ENCODE measurements around the gene UPF2. TPM values are rescaled to one million over a fixed set of nuclear protein-coding genes. Genes with fewer than 3 reads are reported as not detected.

Gene UPF2
- total and polyA plus RNA-seq, 2 donors (not counting 1 experiment from before 2014, with no cell fraction given), result 8.9 to 60.0 TPM

DNA sequence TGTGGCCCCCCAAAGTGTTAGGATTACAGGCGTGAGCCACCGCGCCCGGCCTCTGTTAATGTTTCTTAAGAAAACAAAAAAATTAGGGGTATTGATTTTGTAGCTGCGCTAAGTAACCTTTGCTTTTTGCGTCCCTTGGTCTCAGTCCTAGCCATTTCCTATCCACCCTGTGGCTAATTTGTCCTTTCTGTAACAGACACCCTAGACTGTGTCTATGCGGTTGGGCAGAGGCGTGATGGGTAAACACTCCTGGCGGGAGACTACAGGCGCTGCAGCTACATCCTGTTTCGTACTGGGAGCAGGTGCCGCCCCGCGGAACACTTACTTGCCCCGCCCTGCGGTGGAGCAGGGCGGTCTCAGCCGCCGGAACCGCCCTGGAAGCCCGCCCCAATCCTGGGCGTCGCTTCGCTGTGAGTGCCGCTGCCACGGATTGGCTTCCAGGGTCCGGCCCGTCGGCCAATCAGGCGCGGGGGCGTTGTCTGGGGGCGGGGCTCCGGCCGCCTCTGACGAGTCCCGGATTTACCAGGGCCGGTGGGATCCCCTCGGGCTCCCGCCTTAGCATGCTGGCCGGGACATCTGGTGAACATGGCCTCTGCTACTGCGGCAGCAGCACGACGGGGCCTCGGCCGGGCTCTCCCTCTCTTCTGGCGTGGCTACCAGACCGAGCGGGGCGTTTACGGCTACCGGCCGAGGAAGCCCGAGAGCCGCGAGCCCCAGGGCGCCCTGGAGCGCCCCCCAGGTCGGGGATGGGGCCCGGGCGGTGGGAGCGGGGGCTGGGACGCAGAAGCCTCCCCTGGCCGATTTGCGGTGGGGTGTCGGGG lies 26.1 kb upstream of the UPF2 start, which contains the start of gene DHTKD1:
Gene DHTKD1 (plus strand): TSS at position 506 of the 821 bp plus-strand sequence. CDS start 80 bp downstream, at position 586.
- peaks cover 27 to 33% of the 10 kb centered on the region in 2 donors for H3K4me1 ChIP-seq (ENCODE audit: control insufficient read depth in 2 of 2, insufficient read depth in 2 of 2, low read length in 2 of 2)
- TF ChIP-seq, protein P1, sequence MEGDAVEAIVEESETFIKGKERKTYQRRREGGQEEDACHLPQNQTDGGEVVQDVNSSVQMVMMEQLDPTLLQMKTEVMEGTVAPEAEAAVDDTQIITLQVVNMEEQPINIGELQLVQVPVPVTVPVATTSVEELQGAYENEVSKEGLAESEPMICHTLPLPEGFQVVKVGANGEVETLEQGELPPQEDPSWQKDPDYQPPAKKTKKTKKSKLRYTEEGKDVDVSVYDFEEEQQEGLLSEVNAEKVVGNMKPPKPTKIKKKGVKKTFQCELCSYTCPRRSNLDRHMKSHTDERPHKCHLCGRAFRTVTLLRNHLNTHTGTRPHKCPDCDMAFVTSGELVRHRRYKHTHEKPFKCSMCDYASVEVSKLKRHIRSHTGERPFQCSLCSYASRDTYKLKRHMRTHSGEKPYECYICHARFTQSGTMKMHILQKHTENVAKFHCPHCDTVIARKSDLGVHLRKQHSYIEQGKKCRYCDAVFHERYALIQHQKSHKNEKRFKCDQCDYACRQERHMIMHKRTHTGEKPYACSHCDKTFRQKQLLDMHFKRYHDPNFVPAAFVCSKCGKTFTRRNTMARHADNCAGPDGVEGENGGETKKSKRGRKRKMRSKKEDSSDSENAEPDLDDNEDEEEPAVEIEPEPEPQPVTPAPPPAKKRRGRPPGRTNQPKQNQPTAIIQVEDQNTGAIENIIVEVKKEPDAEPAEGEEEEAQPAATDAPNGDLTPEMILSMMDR (IDR thresholded peaks at IDR 0.05), result peak; percentile 44
- TF ChIP-seq EZH2 (IDR thresholded peaks at IDR 0.05; ENCODE audit: borderline replicate concordance, insufficient read depth, low read depth, low read length, poor library complexity, severe bottlenecking), result no peak
- POLR2A ChIA-PET, result interaction anchor here (0.6 to 4.5 kb wide), 6 partner anchors 10 to 127 kb away, joined by 5 to 32 read pairs (median 7); partner anchors contain the start of genes CDC123, NUDT5 and UPF2

More for the DNA sequence above, 26.1 kb upstream of the UPF2 start, which contains the start of gene DHTKD1:
- DNase-seq (peak; percentile 98), ATAC-seq (ENCODE audit: low read depth) (peak; percentile 98)
- Mint-ChIP-seq H3K27ac (peak within 1 kb of the TSS; percentile 95), H3K27me3 (no peaks in the 10 kb centered on the region), H3K4me1 (peaks cover 41% of the 10 kb centered on the region), H3K9me3 (ENCODE audit: insufficient read depth) (no peaks in the 10 kb centered on the region), H3K4me3 (peak within 1 kb of the TSS; percentile 88)
- H3K9me3 ChIP-seq (ENCODE audit: control extremely low read depth in 1 of 3, control insufficient read depth in 2 of 3, insufficient read depth in 1 of 3, low read length in 2 of 3), result peaks cover 0 to 3% (median 0%) of the 10 kb centered on the region in 3 donors
- peaks cover 0 to 6% of the 10 kb centered on the region in 2 experiments for H3K36me3 ChIP-seq (replicated peaks in 1 of 2; ENCODE audit: control extremely low read depth in 1 of 2, control insufficient read depth in 1 of 2, extremely low read depth in 1 of 2, insufficient read depth in 2 of 2, low read length in 1 of 2)
- peak within 1 kb of the TSS; percentile 92 to 98 (median 96) for H3K4me3 ChIP-seq (ENCODE audit: control extremely low read depth in 1 of 5, extremely low read depth in 1 of 5, insufficient read depth in 1 of 5, low read depth in 2 of 5, low read length in 4 of 5)
- peak within 1 kb of the TSS; percentile 88 for H2AFZ ChIP-seq (ENCODE audit: insufficient read depth, low read depth, low read length, poor library complexity, severe bottlenecking)
- H3K27ac ChIP-seq (ENCODE audit: low read length in 2 of 2), result peak within 1 kb of the TSS; percentile 80 to 91
- peaks cover 52% of the 10 kb centered on the region for H3K79me2 ChIP-seq (ENCODE audit: control insufficient read depth, insufficient read depth, low read length)
- intact Hi-C loops (cut with micrococcal nuclease), result loop anchor here (1.0 to 10.0 kb wide), 7 partner anchors 9 to 1234 kb away; partner anchors contain the start of genes CAMK1D, PHYH and SEC61A2
- H3K4me2 ChIP-seq (replicated peaks; ENCODE audit: low read depth, low read length, poor library complexity, severe bottlenecking), result peak within 1 kb of the TSS; percentile 82
- no peaks in the 10 kb centered on the region for H3K27me3 ChIP-seq (replicated peaks in 1 of 4; ENCODE audit: control extremely low read depth in 1 of 4, control insufficient read depth in 3 of 4, insufficient read depth in 4 of 4, low read length in 3 of 4)
- WGBS (ENCODE audit: insufficient coverage), result under 1% methylated on average over 59 of the region's 66 CpGs
- CTCF ChIA-PET, result interaction anchor here (0.5 to 2.1 kb wide), 3 partner anchors 16 to 83 kb away, joined by 3 to 11 read pairs (median 3); no protein-coding TSS in a partner anchor
- peak within 1 kb of the TSS; percentile 96 for H3K9ac ChIP-seq (ENCODE audit: low read length)
- H4K20me1 ChIP-seq (ENCODE audit: control insufficient read depth, insufficient read depth, low read length, poor library complexity, severe bottlenecking), result peaks cover 11% of the 10 kb centered on the region

Data from B cell (primary cell).